HK-2 (cell line): ENCODE data around the gene TAF3.
"Not testable (repeated sequence)": the region's sequence is repeated elsewhere in the genome, so short reads cannot be mapped to it uniquely, and the experiment has no call there.

Experiments used
- DNase-seq: peaks from one replicate; pipeline ENCODE4 v3.0.0-alpha.2; 2018; ENCODE audit not compliant: unreplicated experiment

The TAF3 gene

DNA sequence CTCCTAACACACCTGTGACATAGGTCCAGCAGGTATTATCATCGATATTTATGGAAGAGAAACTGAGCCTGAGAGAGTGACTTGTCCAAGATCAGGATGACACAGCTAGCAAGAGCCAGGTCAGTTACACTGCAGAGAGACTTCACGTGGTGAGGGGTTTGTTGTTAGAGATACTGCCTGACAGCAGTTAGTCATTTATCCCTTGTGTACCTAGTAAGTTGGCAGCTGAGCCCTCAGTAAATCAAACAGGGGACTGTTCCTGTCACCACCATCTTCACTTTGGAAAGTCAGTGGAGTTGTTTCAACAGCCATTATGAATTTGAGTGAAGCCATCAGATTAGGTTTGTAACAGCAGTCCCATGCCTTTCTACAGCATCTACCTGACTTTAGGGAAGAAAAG, 148.7 kb downstream of the TAF3 start:
- DNase-seq, result no peak

DNA sequence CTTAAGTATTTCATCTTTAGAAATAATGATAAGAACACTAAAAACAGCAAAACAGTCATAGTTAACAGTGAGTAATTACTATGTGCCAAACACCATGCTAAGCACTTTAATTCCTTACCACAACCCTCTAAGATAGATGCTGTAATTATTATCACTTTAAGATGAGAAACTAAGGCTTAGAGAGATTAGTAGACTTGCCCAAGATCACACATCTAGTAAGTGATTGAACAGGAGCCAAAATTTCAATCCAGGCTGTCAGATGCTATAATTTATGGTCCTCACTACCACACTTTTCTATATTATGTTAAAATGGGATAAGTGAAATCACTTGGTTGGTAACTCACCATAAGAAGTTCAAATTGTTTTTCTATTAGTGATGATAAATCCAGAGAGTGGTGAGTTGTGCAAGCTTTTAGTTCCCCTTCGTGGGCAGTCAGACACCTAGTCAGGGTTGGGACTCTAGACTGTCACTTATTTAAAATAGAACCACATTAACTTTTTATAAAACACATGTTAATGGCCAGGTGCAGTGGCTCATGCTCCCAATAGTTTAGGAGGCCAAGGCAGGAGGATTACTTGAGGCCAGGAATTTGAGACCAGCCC, 150.3 kb downstream of the TAF3 start:
- no peak for DNase-seq

DNA sequence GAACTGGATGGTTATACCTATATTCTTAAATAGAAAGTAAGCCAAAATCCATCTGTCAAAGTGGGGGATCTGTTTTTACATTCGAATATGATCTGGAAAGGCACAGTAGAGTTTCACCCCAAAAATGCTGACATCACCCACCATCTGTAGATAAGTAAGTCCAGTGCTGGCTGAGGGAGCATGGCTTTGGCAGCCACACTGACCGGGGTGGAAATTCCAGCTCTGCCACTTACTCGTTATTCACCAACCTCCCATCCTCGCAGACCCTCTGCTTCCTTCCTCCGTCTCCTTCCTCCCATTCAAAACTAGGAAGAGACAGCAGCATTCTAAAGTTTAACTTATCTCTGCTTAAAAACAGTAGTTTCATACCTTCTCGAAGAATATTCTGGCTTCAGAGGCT, 151.3 kb downstream of the TAF3 start:
- no peak for DNase-seq

DNA sequence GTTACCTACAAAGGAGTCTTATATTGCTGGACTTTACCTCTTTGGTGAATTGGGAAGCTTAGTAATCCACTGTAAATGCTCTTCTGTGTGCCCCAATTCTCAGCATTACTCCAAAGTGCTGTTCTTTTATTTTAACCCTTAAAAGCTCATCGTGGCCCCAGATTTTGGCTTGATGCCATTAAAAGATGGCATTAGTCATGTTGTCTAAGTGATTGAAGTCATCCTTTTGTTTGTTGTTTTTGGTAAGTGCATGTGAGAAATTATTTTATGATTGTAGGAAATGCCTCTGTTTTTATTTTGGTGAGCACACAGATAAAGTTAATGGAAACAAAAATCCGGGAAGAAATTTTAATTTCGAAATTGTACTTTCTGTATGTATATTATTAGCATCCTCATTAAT, 153.6 kb downstream of the TAF3 start:
- no peak for DNase-seq

DNA sequence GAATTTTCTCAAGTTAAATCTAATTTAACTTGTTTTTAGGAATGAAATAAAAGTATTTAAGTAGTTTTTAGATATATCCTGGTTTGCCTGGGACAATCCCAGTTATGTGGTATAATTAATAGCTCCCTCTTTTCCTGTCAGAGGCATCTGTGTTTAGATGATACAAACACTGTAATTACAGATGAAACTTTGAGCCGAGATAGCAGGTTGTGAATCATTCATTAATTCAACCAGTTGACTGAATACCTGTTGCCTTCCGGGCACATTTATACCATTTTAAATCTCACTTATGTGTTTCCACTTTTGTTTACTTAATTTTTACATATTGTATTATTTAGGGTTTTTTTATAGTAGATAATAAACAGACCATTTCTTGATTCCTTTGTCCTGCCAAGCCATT, 154.1 kb downstream of the TAF3 start:
- DNase-seq, result no peak

DNA sequence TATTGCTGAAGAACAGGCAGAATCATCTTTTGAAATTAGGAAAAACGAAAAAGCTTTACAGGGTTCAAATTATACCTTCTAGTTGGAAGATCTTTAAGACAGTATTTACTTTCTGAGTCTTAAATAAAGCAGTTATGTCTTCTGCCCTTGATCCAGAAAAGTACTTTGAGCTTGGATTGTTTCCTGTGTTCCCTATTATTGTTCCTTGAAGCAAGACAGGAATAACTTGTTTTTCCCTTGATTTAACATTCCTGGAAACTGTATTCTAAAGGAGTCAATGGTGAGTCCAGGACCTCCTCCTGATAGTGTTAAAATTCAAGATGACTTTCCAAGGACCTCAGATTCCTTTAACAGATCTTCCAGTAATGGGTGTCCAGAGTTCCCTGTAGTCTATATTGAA, 161.9 kb downstream of the TAF3 start:
- DNase-seq, result no peak

DNA sequence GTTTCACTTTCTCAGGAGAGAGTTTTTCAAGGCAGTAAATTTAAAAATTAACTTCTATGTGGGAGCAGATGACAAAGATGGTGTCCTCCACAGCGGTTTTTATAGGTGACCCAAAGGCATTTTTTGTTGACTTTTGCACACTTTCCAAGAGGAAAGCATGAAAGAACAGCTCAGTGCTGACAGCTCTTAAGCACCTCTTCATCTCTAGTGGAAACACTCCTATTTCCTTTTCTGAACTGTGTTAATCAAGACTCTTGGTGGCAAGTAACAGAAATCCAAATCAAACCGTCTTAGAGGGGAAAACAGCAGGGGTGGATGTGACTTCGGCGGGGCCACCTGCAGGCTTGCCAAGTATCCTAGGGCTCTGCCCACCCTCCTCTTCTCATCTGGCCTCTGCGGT, 164.4 kb downstream of the TAF3 start:
- no peak for DNase-seq

DNA sequence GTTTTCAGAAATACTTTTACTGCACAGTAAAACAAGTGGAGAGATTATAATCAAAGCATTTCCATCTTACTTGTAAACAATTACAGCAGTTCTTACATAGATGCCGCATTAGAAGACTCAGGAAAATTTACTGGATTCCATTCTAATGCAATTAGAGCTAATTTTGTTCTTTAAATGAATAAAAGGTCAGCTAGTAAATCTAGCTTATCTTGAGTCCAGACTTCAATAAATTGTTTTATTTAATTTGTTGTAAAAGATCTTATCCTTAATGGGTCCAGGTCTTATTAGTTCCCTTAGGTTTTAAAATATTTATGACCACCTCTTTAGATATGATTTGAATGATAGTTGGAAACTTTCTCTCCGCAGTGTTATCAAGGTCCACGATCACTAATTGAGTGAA, 166.0 kb downstream of the TAF3 start:
- DNase-seq, result no peak

DNA sequence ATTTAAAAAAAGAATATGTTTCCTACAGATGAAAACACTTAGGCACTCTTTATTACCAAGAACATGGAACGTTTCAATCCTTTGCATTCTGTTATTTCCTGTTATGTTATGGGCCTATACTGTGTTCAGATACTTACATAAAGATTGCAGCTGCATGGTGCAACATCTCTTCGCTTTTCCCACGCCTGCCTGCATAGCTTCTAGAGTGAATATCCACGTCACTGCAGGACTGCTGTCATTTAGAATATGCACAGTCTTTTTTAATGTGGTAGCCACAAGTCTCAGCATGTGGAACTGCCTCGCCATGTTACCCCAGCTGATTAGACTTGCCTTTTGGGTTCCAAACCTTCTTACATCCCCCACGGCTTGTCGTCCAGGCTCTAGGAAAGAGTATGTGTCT, 166.6 kb downstream of the TAF3 start:
- DNase-seq, result no peak

DNA sequence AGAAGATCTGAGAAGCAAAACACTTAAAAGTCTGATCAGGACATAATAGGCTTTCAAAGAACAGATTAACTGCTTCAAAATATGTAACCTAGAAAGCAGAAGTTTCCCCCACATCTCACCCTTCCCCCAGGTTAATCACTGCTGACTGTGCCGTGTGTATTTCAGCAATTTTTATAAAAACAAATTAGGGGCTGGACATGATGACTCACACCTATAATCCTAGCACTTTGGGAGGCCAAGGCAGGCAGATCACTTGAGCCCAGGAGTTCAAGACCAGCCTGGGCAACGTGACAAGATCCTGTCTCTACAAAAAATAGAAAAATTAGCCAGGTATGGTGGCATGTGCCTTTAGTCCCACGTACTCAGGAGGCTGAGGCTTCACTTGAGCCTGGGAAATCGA, 168.5 kb downstream of the TAF3 start:
- DNase-seq, result no peak

DNA sequence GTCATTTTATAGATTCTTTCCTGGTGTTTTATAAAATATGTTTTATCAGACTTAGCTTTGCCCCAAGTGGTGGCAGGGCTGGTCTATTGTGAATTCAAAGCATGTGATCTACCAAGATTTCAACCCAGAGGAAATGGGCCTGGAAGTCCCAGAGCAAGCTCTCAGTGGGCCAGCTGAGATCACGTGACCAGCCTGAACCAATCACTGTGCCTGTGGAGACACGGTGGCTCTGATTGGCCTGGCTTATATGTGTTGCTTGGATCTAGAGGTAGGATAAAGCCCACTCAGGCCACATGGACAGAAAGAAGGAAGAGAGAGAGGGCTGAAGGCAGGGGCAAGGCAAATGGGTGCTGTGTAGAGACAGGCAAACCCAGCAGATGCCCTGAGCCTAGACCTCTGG, 170.7 kb downstream of the TAF3 start:
- no peak for DNase-seq

DNA sequence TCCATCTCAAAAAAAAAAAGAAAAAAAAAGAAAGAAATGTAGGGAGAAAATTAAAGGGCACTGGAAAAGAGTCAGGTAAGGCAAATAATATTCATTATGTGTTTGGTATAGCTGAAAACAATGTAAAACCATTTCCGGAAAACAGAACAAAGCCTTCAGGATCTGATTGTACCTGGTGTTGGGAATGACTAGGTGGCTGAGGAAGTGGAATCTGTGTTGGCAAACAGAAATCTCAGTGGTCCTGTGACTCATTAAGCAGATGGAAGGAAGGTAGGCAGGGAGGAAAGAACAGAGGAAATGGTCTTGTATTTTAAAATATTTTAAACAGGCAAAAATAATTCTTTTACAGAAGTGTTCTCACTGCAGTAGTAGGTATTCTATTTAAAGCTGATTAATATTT, 180.5 kb downstream of the TAF3 start:
- DNase-seq, result no peak

DNA sequence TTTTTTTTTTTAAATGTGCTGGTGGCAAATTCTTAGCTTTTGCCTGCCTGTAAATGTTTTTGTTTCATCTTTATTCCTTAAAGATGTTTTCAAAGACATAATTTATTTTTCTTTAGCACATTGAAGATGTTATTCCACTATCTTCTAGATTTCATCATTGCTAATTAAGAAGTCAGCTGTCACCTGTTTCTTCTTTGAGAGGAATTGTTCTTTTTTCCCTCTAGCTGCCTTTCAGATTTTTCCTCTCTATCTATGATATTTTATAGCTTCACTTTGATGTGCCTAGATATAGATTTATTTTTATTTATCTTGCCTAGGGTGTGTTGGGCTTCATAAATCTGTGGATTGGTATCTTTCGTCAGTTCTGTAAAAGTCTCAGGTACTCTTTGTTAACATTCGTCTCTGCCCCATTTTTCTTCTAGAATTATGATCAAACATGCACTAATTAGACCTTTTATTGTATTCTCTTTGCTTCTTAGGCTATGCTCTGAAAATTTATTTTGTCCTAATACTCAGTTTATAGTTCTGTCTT, 186.2 kb downstream of the TAF3 start:
- no peak for DNase-seq

DNA sequence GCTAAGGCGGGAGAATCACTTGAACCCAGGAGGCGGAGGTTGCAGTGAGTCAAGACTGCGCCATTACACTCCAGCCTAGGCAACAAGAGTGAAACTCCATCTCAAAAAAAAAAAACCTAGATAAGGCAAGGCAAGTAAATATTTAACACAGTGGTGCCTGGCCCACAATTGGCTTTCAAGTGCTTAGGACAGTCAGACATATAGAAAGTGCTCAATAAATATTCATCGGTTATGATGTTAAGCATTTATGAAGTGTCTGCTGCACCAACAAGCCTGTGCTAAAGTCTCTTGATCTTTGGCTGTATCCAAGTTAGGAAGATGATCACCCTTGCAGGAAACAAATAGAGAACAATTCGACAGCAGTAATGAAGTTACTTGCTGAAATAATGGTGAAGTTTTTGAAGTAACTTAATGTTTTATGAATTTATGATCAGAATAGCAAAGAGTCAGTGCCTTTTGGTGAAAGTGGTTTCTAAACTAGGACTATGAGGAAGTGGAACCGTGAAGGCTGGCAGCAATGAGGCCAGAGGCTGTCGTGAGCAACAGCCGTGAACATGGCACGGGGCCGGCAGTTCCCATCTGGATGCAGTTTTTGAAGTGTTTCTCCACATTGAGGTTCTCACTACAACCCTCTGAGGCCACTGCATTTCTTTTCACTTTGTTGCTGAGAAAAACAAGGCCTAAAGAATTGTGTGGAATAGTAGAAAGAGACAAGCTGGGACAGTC, 188.1 kb downstream of the TAF3 start:
- DNase-seq, result no peak

DNA sequence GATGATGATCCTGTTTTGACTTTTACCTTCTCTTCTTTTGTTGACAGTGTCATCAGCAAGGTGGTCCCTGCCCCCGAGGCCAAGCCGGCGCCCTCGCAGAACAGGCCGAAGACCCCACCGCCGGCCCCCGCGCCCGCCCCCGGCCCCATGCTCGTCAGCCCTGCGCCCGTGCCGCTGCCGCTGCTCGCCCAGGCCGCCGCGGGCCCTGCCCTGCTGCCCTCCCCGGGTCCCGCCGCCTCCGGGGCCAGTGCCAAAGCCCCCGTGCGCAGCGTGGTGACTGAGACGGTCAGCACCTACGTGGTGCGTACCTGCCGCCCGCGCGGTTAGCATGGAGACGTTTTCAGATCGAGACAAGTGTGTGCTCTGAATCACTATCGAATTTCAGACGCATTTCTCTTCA, 190.7 kb downstream of the TAF3 start:
- no peak for DNase-seq

DNA sequence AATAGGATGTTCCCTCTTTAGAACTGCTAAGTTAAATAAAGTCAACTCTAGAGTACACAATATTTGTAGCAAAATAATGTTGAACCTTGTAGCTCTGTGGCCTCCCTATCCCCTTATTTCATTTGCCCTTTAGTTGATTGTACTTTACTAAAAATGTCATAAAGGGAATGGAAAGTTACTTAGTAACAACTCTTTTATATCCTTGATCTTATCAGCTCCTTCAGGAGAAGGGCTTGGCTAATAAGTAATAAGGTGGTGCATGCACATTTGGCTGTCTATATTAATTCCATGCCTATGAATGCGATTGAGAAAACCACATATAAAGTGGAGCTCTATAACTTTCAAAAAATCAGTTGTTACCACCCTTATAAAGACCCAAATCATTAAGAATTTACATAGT, 194.7 kb downstream of the TAF3 start:
- DNase-seq, result no peak

DNA sequence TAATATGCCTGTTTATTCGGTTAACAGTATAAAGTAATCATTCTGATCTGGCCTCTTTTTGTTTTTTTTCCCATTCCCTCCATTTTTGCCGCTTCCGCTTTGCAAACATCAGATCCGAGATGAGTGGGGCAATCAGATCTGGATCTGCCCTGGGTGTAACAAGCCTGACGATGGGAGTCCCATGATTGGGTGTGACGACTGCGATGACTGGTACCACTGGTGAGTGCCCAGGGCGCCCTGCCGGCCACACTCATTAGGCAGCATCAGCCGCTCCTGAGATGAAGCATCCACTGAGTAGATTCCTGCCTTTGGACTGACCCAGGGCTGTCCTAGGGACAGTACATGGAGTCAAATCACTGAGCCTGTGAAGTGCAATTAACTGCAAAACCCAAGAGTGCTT, 195.3 kb downstream of the TAF3 start:
- no peak for DNase-seq

DNA sequence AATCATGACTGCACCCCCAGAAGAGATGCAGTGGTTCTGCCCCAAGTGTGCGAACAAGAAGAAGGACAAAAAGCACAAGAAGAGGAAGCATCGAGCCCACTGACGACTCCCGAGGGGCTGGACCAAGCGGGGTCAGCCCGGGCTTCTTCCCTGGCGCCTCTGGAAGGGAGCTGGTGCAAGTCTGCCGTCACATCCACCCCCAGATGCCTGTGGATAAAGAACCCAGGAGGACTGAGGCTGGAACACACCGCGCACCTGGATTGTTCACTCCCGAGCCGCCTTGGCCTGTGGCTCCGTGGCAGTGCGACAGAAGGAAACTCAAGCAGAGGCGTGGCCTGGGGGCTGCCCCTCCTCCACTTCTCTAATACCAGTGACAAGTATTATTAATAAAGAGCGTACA, 196.3 kb downstream of the TAF3 start:
- DNase-seq, result no peak

DNA sequence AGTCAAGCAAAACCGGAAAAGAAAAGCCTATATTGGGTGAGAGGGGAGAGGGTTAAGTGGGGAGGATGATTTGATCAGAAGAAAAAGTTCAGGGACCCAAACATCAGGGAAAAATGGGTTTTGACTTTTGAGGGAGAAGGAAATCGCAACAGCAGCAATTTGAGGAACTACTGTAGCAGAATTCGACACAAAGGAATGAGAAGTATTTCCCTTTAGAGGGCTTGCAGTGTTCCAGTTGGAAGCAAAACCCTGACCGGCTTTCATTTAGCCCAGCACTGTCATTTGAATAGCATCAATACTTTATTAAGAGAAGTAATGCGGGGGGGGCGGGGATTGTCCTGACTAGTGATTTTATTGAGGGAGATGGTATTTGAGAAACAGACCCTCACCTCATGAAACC, 199.0 kb downstream of the TAF3 start:
- DNase-seq, result no peak

DNA sequence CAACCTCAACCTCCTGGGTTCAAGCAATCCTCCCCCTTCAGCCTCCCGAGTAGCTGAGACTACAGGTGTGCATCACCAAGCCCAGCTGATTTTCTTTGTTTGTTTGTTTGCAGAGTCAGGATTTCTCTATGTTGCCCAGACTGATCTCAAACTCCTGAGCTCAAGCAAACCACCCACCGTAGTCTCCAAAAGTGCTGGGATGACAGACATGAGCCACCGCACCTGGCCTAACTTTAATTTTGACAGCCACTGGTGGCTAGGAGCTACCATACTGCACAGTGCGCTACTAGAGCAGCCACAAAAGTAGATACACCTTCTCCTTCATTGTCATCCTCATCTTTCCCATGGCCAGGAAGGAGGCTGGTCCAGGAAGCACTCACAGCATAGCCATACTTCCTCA, 205.0 kb downstream of the TAF3 start:
- no peak for DNase-seq

DNA sequence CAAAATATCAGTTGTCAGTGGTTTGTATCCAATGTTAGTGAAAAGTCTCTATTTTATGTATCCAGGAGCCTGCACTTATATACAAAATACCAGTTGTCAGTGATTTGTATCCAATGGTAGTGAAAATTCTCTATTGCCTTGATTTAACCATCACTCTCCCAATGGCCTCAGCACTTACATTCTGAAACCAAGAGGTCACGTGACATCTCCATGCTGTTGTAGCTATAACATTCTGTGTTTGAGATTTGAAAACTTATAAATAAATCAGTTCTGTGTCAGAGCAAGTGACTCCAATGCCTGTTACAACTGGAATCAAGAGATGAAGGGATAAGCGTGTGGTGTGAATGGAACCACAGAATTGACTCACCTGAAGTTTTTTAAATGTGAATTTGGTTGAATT, 205.5 kb downstream of the TAF3 start:
- DNase-seq, result no peak

DNA sequence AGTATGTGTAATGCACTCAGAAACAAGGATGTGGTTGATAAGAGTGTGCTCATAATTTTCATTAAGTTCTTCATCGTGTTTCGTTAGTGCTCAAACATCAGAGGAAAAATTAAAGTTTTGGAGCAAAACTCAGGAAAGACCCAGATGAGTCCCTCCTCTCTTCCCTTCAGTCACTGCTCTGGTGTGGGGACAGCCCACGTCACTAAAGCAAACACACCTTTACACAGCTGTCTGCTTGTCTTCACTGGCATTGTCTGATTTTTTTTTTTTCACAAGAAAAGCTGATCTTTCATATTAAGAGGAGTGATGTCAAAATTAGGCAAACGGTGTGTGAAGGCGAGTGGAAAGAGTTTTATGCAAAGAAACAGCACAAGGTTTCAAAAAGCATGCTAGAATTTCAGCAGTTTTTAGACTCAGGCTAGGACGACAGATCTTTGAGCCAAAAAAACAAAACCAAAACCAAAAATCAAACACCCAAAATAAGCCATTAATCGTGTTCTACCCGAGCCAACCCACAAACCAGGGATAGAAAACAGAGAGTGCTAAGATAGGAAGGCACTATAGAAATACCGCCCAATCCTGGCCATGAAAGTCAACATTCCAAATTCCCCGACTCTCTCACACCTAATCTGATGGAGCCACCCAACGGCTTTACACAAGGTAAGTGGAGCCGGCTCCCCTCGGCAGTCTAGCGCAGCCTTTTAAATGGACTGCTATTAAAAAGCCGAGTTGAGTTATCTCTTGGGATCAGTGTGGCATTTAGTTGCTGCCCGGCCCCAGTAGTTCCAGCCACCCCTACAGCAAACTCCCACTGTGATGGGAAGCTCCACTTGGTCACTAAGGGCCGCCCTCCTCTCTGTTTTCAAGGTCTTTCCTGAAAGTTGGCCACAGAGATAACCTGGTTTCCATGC, 208.3 kb downstream of the TAF3 start:
- DNase-seq, result no peak

DNA sequence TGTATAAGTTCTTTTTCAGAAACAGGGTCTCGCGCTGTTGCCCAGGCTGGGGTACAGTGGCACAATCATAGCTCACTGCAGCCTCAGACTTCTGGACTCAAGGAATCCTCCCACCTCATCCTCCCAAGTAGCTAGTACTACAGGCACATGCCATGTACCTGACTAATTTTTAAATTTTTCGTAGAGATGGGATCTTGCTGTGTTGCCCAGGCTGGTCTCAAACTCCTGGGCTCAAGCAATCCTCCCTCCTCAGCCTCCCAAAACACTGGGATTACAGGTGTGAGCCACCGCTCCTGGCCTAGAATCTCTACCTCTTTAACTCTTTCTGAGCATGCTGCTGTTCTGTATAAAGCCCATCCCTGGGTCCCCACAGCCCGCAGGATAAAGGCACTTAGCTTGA, 212.9 kb downstream of the TAF3 start:
- DNase-seq, result not testable (repeated sequence)
